Ishikawa (cell line): ENCODE results near the gene CHCHD6.

Source experiments
- CEBPB ChIP-seq: IDR thresholded peaks from 2 replicates; pipeline ENCODE4 v1.6.1; 2012
- CREB1 ChIP-seq: IDR thresholded peaks from 2 replicates; pipeline ENCODE4 v1.6.1; 2012; ENCODE audit warnings: low read depth
- EGR1 ChIP-seq: IDR thresholded peaks from 2 replicates; pipeline ENCODE4 v1.6.1; 2012
- EP300 ChIP-seq: IDR thresholded peaks from 2 replicates; pipeline ENCODE4 v1.6.1; 2012; ENCODE audit warnings: borderline replicate concordance
- FOXM1 ChIP-seq: IDR thresholded peaks from 2 replicates; pipeline ENCODE4 v1.6.1; 2012; ENCODE audit warnings: low read depth, borderline replicate concordance
- MAX ChIP-seq: IDR thresholded peaks from 2 replicates; pipeline ENCODE4 v1.6.1; 2012
- NFIC ChIP-seq: IDR thresholded peaks from 2 replicates; pipeline ENCODE4 v1.6.1; 2012
- RAD21 ChIP-seq: IDR thresholded peaks from 2 replicates; pipeline ENCODE4 v1.6.1; 2012; ENCODE audit warnings: low read depth
- REST ChIP-seq: IDR thresholded peaks from 2 replicates; pipeline ENCODE4 v1.6.1; 2012; ENCODE audit warnings: low read depth, mild to moderate bottlenecking
- TAF1 ChIP-seq: IDR thresholded peaks from 2 replicates; pipeline ENCODE4 v1.6.1; 2012; ENCODE audit warnings: low read depth, mild to moderate bottlenecking
- TCF12 ChIP-seq: IDR thresholded peaks from 2 replicates; pipeline ENCODE4 v1.6.1; 2012; ENCODE audit warnings: low read depth
- TEAD4 ChIP-seq: IDR thresholded peaks from 2 replicates; pipeline ENCODE4 v1.6.1; 2012
- USF1 ChIP-seq: IDR thresholded peaks from 2 replicates; pipeline ENCODE4 v1.6.1; 2012
- YY1 ChIP-seq: IDR thresholded peaks from 2 replicates; pipeline ENCODE4 v1.6.1; 2012; ENCODE audit warnings: low read depth
- ZBTB7A ChIP-seq: IDR thresholded peaks from 2 replicates; pipeline ENCODE4 v1.6.1; 2012; ENCODE audit warnings: low read depth

The CHCHD6 gene

GRCh38 chr3:126865736-126866135 is 161.7 kb downstream of the CHCHD6 start:
- TF ChIP-seq EP300 (no peak), ZBTB7A (no peak), EGR1 (no peak), FOXM1 (no peak), NFIC (no peak), TCF12 (no peak), REST (no peak), TAF1 (no peak), MAX (no peak), RAD21 (no peak; the same call in 1 of the 2 replicates), CREB1 (no peak), USF1 (no peak), YY1 (no peak), CEBPB (no peak), TEAD4 (no peak)

- no peak for TF ChIP-seq YY1
- no peak for TF ChIP-seq TCF12
- TF ChIP-seq NFIC, result no peak
- no peak for TF ChIP-seq CEBPB
- no peak for TF ChIP-seq ZBTB7A
- TF ChIP-seq FOXM1, result no peak
These were observed 162.2 kb downstream of the CHCHD6 start for GRCh38 chr3:126866175-126866759.

- no peak for TF ChIP-seq TCF12
- no peak for TF ChIP-seq REST
- TF ChIP-seq EP300, result no peak
- TF ChIP-seq TAF1, result no peak
- TF ChIP-seq USF1, result no peak
- no peak for TF ChIP-seq ZBTB7A
- no peak for TF ChIP-seq EGR1
- TF ChIP-seq MAX, result no peak
- TF ChIP-seq RAD21, result no peak
- TF ChIP-seq YY1, result no peak
- no peak for TF ChIP-seq TEAD4
- TF ChIP-seq CREB1, result no peak
- TF ChIP-seq CEBPB, result no peak
- TF ChIP-seq NFIC, result no peak
- no peak for TF ChIP-seq FOXM1
These were observed 163.3 kb downstream of the CHCHD6 start for GRCh38 chr3:126867190-126867862.

GRCh38 chr3:126867863-126868200 is 163.8 kb downstream of the CHCHD6 start:
- TF ChIP-seq ZBTB7A (no peak), CEBPB (no peak), NFIC (no peak), TAF1 (no peak), RAD21 (no peak), CREB1 (no peak), EP300 (no peak), TCF12 (no peak), YY1 (no peak), REST (no peak), TEAD4 (no peak), EGR1 (no peak), FOXM1 (no peak), USF1 (no peak), MAX (no peak)
